HG02763 (cell line): ENCODE measurements around the gene ITPR3.

ENCODE experiments used
- ATAC-seq: cut with Tn5 transposase; IDR thresholded peaks from one replicate; pipeline ENCODE4 v1.9.1; 2021; ENCODE audit warnings: mild to moderate bottlenecking, moderate library complexity; ENCODE audit not compliant: unreplicated experiment

Gene ITPR3

DNA sequence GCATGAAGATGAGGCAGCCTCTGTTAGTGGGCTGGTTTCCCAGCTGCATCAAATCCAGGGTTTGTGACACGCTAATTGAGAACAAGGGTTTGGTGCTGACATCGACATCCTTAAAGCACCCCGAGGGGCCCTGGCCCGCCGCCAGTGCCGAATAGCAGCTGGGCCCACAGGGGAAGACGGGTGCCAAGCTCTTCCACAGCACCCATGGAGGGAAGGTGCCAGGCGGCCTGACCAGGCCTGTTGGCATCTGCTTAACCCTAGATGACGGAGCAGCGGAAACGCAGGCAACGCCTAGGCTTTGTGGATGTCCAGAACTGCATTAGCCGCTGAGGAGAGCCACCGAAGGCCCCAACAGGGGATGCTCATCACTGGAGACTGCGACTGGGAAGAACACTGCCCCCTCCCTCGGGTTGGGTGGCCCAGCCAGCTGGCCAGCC, 74.3 kb downstream of the ITPR3 start:
- ATAC-seq: no peak

DNA sequence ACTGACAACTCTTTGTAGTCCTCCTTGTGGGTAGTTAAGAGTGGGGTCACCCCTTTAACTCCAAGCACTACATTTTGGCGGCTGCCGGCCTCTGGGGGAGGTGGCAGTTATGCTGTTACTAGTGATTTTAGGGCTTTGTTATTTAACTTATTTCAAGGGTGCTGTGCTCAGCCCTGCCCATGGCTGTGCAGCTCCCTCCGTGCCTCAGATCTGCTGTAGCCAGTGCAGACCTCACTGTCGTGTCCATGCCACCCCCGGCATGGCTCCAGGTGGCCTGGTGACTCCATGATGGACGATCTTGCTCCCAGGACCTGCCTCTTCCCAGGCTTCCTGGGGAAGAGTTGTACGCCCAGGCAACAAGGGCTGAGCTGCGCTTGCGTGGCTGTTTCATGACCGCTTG, 75.0 kb downstream of the ITPR3 start:
- ATAC-seq: no peak

GRCh38 chr6:33696548-33697518, 75.7 kb downstream of the ITPR3 start:
- ATAC-seq: no peak

DNA sequence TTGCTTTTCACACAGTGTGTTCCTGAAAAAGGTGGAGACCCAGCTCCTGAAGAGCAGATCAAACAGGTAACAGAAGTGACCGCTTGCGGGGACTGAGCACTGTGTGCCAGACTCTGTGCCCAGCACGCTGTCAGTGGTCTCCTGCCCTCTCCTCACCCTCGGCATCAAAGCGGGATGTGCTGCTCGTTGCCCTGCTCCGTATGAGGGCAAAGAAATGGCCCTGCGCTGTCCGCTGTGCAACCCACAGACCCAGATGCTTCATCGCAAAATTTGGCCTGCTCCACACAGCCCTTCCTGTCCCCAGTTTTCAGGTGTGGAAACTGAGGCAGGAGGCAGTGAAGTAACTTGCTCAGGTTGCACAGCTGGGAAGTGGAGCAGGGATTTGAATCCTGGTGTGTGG, 76.7 kb downstream of the ITPR3 start:
- no peak for ATAC-seq

DNA sequence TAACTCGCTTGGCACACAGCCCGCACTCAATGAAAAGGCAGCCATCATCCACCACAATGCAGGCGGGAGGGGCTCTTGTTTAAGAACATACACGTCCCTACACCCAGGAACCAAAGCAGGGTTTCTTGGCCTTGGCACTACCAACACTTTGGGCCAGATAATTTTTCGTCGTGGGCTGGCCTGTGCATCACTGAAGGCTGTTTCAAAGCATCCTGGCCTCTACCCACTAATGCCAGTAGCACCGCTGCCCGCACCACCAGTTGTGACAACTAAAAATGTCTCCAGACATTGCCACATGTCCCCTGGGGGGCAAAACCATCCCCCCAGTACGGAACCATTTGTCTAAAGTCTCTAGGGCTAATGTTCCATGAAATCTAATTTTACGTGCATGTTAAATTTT, 77.4 kb downstream of the ITPR3 start:
- ATAC-seq: no peak

- ATAC-seq: no peak
Measured at GRCh38 chr6:33699131-33699530, 78.0 kb downstream of the ITPR3 start.

DNA sequence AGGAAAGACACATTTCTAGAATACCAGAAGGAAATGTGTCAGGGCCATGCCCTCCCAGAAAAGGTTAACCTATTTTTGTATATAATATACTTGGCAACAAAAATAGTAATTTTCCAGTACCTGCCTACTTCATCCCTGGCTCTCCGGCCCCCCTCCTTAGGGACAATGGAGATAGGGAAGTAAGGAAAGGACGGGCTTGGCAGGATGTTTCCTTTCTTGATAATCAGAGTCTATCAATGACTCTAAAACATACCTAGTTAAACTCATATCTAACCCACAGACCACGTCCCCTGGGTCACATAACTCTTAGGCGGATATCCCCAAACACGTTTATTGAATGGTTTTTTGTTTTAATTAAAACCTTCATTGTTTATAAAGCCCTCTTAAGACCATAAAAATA, 78.6 kb downstream of the ITPR3 start:
- no peak for ATAC-seq

DNA sequence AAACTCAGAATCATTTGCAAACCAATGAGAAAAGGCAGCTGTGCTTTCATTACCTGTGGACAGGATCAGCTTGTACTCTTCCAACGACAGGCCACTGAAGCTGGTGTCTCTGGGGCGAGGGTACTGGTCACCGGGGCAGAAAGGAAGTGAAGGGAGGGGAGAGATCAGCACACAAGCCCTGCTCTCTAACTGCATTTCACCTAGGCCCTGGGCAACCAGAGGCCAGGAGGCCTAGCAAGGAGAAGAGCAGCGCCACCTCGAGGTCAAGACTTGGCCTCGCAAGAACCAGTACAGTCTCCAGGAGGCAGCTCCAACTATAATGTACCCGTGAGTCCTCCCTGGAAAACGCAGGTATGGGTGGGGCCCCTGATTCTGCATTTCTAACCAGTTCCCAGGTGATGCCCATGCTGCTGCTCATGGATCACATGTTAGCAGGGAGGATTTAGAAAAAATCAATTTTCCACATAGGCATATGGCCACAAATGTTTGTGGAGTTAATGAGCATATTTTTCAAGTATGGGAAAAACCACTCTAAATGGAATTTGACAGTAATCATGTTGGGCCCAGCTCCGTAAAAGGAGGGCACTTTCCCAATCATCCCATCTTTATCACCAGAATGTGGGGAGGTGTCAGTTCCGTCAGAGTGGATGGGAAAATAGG, 79.4 kb downstream of the ITPR3 start:
- ATAC-seq: peak; percentile 51

GRCh38 chr6:33702345-33702977, 81.3 kb downstream of the ITPR3 start:
- no peak for ATAC-seq

DNA sequence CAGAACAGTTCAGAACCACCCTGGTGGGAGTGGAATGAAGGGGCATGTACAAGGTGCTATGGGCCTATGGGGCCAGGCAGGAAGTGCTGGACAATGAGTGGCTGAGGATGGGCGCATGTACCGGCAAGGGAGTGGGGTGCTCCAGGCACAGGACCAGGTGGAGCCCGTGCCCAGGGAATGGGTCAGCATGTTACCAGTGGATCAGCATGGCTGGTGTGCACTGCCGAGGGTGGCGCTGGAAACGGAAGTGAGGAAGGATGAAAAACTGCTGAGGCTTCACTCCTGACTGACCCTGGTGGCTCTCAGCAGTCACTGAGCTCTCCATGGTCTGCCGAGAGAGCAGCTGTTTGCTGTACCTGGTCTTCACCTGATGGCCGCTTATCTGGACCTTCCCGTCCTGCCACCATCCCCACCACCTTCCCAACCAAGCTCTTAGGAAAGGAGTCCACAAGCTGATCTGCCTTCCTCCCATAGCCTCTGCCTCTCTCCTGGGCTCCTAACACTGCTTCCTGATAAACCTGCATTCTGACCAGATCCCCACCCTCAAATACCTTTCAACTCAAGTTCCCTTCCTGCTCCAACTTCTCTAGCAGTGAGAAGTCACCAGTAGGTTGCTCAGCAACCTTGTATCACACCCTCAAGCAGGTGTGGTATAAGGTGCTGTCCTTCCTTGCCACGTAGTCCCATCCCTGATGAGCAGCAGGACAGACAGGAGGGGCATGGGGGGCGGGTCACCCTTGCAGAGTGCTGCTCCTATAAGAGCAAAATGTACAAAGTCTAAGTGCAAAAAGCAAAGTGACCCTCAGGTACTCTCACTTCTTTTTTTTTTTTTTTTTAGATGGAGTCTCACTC, 83.3 kb downstream of the ITPR3 start:
- ATAC-seq: no peak

DNA sequence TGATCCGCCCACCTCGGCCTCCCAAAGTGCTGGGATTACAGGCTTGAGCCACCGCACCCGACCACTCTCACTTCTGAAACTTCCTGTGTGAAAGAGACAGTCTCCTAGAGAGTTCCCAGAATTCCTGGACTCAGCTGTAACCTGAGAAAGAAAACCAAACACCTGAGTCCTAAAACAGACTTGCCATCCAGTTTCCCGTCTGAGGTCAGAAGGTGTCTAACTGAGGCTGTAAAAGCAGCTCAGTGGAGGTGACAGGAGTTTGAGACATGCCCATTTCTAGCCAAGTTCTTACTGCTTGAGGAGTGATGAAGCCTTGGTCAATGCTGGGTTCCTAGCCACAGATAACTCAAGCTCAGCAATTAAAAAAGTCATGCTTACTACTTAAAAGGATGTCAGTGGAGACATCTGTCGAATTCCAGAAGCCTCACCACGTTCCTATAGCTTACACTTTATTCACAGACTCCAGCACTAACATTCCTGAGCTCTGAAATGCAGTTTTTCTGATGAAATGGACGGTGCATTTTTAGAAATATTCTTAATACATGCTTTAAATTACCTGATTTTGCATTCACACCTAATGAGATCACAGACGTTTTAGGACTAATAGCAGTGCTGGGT, 84.3 kb downstream of the ITPR3 start:
- no peak for ATAC-seq

GRCh38 chr6:33705955-33706725, 85.0 kb downstream of the ITPR3 start:
- ATAC-seq: no peak

- ATAC-seq: no peak
Measured at GRCh38 chr6:33707771-33708170, 86.6 kb downstream of the ITPR3 start.

DNA sequence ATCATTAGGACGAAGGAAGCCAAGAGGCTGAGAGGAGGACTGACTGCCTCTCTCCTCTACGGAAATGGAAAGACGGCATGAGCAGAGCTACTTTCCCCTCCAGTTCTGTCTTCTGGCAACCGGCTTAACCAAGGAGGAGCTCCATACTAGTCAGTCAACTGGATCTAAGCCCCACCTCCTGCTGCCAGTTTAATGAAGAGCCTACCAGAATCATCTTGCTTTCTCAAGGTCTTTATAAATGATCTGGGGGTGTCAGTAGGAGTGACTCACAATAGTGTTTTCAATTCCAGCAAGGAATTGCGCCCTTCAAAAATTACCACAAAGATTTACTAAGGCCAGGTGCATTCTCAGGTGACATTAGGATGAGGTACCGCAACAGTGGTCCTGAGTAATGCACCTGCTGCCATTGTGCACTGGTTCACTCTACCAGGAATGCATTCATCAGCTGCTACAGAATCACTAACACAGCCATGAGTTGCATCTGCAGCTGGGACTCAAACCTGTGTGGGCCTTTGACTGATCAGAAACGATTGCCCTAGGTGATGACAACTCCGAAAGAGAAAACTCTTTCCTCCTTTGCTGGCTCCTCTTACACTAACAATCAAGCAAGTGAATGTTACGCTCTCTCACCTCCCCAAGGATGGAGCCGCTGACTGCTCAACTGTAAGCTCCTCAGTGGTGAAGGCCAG, 87.5 kb downstream of the ITPR3 start:
- no peak for ATAC-seq

DNA sequence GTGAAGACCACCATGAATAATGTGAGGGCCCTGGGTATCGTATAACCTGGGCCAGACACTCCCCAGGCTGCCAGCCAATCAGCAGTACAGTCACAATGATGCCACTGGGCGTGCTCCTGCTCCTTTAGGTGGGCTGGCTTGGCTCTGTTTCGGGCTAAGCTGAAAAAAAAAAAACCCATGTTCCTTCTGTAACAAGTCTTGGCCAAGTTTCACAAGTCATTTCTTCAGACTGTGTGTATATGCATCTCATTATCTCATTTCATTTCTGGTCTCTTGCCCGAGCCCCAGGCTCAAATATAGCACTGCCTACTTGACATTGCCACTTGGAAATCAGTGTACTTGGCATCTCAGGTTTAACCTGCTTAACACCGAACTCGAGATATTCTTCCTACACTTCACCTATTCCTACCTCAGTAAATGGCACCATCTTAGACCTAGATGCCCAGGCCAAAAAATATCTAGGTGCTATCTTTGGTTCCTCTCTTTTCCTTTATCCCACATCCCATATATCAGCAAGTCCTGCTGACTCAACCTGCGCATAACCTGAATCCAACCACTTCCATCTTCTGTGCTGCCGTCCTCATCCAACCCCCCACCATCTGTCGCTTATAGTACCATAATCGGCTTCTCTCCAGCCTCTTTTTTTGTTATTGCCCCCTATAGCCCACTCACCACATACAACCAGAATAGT, 88.6 kb downstream of the ITPR3 start:
- ATAC-seq: no peak

GRCh38 chr6:33710296-33711121, 89.4 kb downstream of the ITPR3 start:
- ATAC-seq: no peak
